Activated naive CD4-positive, alpha-beta T cell treated with anti-CD3 and anti-CD28 coated beads, Interleukin-2, amount 10 ng/mL, durations not matched to agents 7 days and 5 days (primary cell): ENCODE measurements around the gene TEX2.
"Not testable (repeated sequence)": the region's sequence is repeated elsewhere in the genome, so short reads cannot be mapped to it uniquely, and the experiment has no call there.

Experiments used
- CTCF ChIA-PET: fragments of 350-600 bp; sonication (Branson Sonifier 250); formaldehyde crosslinking; loops from one replicate; lab custom pipeline; 2021; ENCODE audit warnings: antibody characterized with exemption; lab: Charles Lee
- DNase-seq: peaks from one replicate; pipeline ENCODE4 v3.0.0-alpha.2; 2020
- H3K27ac Mint-ChIP-seq: one replicate; pipeline ENCODE4 v1.8.0; 2021; ENCODE audit warnings: mild to moderate bottlenecking, moderate library complexity, mixed read lengths
- H3K27me3 Mint-ChIP-seq: one replicate; pipeline ENCODE4 v1.8.0; 2021; ENCODE audit warnings: mild to moderate bottlenecking, mixed read lengths
- H3K36me3 Mint-ChIP-seq: one replicate; pipeline ENCODE4 v1.8.0; 2021; ENCODE audit warnings: mixed read lengths
- H3K4me1 Mint-ChIP-seq: one replicate; pipeline ENCODE4 v1.8.0; 2021; ENCODE audit warnings: mixed read lengths
- H3K4me3 Mint-ChIP-seq: one replicate; pipeline ENCODE4 v1.8.0; 2021; ENCODE audit warnings: mild to moderate bottlenecking, moderate library complexity, mixed read lengths
- H3K9me3 Mint-ChIP-seq: one replicate; pipeline ENCODE4 v1.8.0; 2021; ENCODE audit warnings: mixed read lengths

Gene TEX2

GRCh38 chr17:64202683-64203344, 60.2 kb downstream of the TEX2 start:
- Mint-ChIP-seq H3K9me3 (no peaks in the 10 kb centered on the region), H3K27ac (no peak overlapping the region), H3K27me3 (no peaks in the 10 kb centered on the region), H3K4me3 (no peak overlapping the region), H3K36me3 (peaks cover 3% of the 10 kb centered on the region), H3K4me1 (peaks cover 9% of the 10 kb centered on the region)
- CTCF ChIA-PET: interaction anchor here (0.8 to 1.2 kb wide), 2 partner anchors 9 to 11 kb away, joined by 3 read pairs; no protein-coding TSS in a partner anchor
- DNase-seq: no peak

GRCh38 chr17:64200080-64201032, 62.7 kb downstream of the TEX2 start:
- Mint-ChIP-seq H3K4me1 (peaks cover 9% of the 10 kb centered on the region), H3K4me3 (no peak overlapping the region), H3K9me3 (peaks cover 4% of the 10 kb centered on the region), H3K36me3 (peaks cover 6% of the 10 kb centered on the region), H3K27ac (no peak overlapping the region), H3K27me3 (no peaks in the 10 kb centered on the region)
- CTCF ChIA-PET: interaction anchor here (0.6 to 1.4 kb wide), 4 partner anchors 72 to 207 kb away, joined by 3 to 4 read pairs (median 4); no protein-coding TSS in a partner anchor
- DNase-seq: no peak

GRCh38 chr17:64198331-64199090, 64.5 kb downstream of the TEX2 start:
- no peak overlapping the region for H3K27ac Mint-ChIP-seq
- no peak for DNase-seq
- peaks cover 4% of the 10 kb centered on the region for H3K9me3 Mint-ChIP-seq
- peaks cover 7% of the 10 kb centered on the region for H3K36me3 Mint-ChIP-seq
- H3K27me3 Mint-ChIP-seq: no peaks in the 10 kb centered on the region
- H3K4me1 Mint-ChIP-seq: peaks cover 9% of the 10 kb centered on the region
- CTCF ChIA-PET: no interaction called here
- H3K4me3 Mint-ChIP-seq: no peak overlapping the region

GRCh38 chr17:64196601-64197000, 66.5 kb downstream of the TEX2 start:
- Mint-ChIP-seq H3K9me3 (peaks cover 4% of the 10 kb centered on the region), H3K4me3 (no peak overlapping the region), H3K27me3 (no peaks in the 10 kb centered on the region), H3K27ac (no peak overlapping the region), H3K4me1 (peaks cover 9% of the 10 kb centered on the region), H3K36me3 (peaks cover 7% of the 10 kb centered on the region)
- CTCF ChIA-PET: no interaction called here
- no peak for DNase-seq

GRCh38 chr17:64193561-64193960, 69.5 kb downstream of the TEX2 start:
- Mint-ChIP-seq H3K4me1 (no peaks in the 10 kb centered on the region), H3K27ac (no peak overlapping the region), H3K4me3 (no peak overlapping the region), H3K9me3 (peaks cover 4% of the 10 kb centered on the region), H3K27me3 (no peaks in the 10 kb centered on the region), H3K36me3 (peaks cover 4% of the 10 kb centered on the region)
- DNase-seq: no peak
- CTCF ChIA-PET: interaction anchor here (0.6 to 1.1 kb wide), 3 partner anchors 9 to 306 kb away, joined by 3 read pairs; no protein-coding TSS in a partner anchor

- Mint-ChIP-seq H3K4me1 (no peaks in the 10 kb centered on the region), H3K36me3 (peaks cover 5% of the 10 kb centered on the region), H3K27ac (no peak overlapping the region), H3K27me3 (no peaks in the 10 kb centered on the region), H3K4me3 (no peak overlapping the region), H3K9me3 (peaks cover 4% of the 10 kb centered on the region)
- CTCF ChIA-PET: interaction anchor here (1.1 kb wide), 1 partner anchor 10 kb away, joined by 3 read pairs; no protein-coding TSS in a partner anchor
- no peak for DNase-seq
Measured at GRCh38 chr17:64192589-64192988, 70.5 kb downstream of the TEX2 start.

GRCh38 chr17:64190472-64190871, 72.6 kb downstream of the TEX2 start:
- no peak for DNase-seq
- peaks cover 6% of the 10 kb centered on the region for H3K36me3 Mint-ChIP-seq
- H3K4me3 Mint-ChIP-seq: no peak overlapping the region
- CTCF ChIA-PET: interaction anchor here (1.0 kb wide), 1 partner anchor 12 kb away, joined by 3 read pairs; no protein-coding TSS in a partner anchor
- no peaks in the 10 kb centered on the region for H3K9me3 Mint-ChIP-seq
- no peaks in the 10 kb centered on the region for H3K4me1 Mint-ChIP-seq
- no peaks in the 10 kb centered on the region for H3K27me3 Mint-ChIP-seq
- H3K27ac Mint-ChIP-seq: no peak overlapping the region

- Mint-ChIP-seq H3K27ac (no peak overlapping the region), H3K4me1 (peaks cover 14% of the 10 kb centered on the region), H3K9me3 (no peaks in the 10 kb centered on the region), H3K4me3 (no peak overlapping the region), H3K36me3 (peaks cover 4% of the 10 kb centered on the region), H3K27me3 (no peaks in the 10 kb centered on the region)
- DNase-seq: no peak
- CTCF ChIA-PET: no interaction called here
Measured at GRCh38 chr17:64188088-64188487, 75.0 kb downstream of the TEX2 start.

GRCh38 chr17:64187093-64187895, 75.8 kb downstream of the TEX2 start:
- no peak overlapping the region for H3K27ac Mint-ChIP-seq
- no peaks in the 10 kb centered on the region for H3K27me3 Mint-ChIP-seq
- CTCF ChIA-PET: no interaction called here
- no peak overlapping the region for H3K4me3 Mint-ChIP-seq
- DNase-seq: no peak
- H3K36me3 Mint-ChIP-seq: peaks cover 4% of the 10 kb centered on the region
- peaks cover 14% of the 10 kb centered on the region for H3K4me1 Mint-ChIP-seq
- no peaks in the 10 kb centered on the region for H3K9me3 Mint-ChIP-seq

- Mint-ChIP-seq H3K27me3 (no peaks in the 10 kb centered on the region), H3K27ac (no peak overlapping the region), H3K4me3 (no peak overlapping the region), H3K9me3 (no peaks in the 10 kb centered on the region), H3K4me1 (peaks cover 14% of the 10 kb centered on the region), H3K36me3 (peaks cover 4% of the 10 kb centered on the region)
- CTCF ChIA-PET: no interaction called here
- no peak for DNase-seq
Measured at GRCh38 chr17:64186171-64187092, 76.6 kb downstream of the TEX2 start.

- H3K36me3 Mint-ChIP-seq, H3K9me3 Mint-ChIP-seq, H3K27me3 Mint-ChIP-seq, H3K27ac Mint-ChIP-seq, H3K4me3 Mint-ChIP-seq, DNase-seq, CTCF ChIA-PET: not testable (repeated sequence)
- peaks cover 14% of the 10 kb centered on the region for H3K4me1 Mint-ChIP-seq
Measured at GRCh38 chr17:64185557-64185956, 77.5 kb downstream of the TEX2 start.

- Mint-ChIP-seq H3K36me3 (peaks cover 4% of the 10 kb centered on the region), H3K27me3 (no peaks in the 10 kb centered on the region), H3K4me1 (peaks cover 14% of the 10 kb centered on the region), H3K9me3 (no peaks in the 10 kb centered on the region), H3K4me3 (no peak overlapping the region), H3K27ac (no peak overlapping the region)
- CTCF ChIA-PET: no interaction called here
- DNase-seq: no peak
Measured at GRCh38 chr17:64185101-64185500, 78.0 kb downstream of the TEX2 start.
